ENCODE measurements around the gene SYCP2L.

DNA sequence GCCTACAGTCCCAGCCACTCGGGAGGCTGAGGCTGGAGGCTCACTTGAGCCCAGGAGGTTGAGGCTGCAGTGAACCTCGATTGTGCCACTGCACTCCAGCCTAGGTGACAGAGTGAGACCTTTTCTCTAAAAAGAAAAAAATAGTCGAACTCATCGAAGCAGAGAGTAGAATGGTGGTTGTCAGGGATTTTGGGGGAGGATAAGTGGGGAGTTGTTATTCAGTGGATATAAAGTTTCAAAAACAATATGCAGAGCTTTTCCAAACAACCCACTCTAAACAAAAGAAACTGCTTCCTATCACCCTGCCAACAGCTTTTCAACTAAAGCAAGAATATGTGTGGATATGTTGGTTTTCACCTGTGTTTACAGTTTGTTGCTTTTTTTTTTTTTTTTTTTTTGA, 37.0 kb upstream of the SYCP2L start:
- TF ChIP-seq, protein P1, sequence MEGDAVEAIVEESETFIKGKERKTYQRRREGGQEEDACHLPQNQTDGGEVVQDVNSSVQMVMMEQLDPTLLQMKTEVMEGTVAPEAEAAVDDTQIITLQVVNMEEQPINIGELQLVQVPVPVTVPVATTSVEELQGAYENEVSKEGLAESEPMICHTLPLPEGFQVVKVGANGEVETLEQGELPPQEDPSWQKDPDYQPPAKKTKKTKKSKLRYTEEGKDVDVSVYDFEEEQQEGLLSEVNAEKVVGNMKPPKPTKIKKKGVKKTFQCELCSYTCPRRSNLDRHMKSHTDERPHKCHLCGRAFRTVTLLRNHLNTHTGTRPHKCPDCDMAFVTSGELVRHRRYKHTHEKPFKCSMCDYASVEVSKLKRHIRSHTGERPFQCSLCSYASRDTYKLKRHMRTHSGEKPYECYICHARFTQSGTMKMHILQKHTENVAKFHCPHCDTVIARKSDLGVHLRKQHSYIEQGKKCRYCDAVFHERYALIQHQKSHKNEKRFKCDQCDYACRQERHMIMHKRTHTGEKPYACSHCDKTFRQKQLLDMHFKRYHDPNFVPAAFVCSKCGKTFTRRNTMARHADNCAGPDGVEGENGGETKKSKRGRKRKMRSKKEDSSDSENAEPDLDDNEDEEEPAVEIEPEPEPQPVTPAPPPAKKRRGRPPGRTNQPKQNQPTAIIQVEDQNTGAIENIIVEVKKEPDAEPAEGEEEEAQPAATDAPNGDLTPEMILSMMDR (conservative IDR thresholded peaks at IDR 0.05 in 1 of 2, IDR thresholded peaks at IDR 0.05 in 1 of 2; ENCODE audit: low read depth in 1 of 2, low read length in 2 of 2), result no peak
- TF ChIP-seq EZH2 (IDR thresholded peaks at IDR 0.05; ENCODE audit: low read length, missing control alignments), result no peak

All from fibroblast of lung (primary cell).